DMS79 treated with DMSO at 0.1 percent for 48 hours (cell line): ENCODE data around the gene CCDC93.
"Not testable (repeated sequence)": the region's sequence is repeated elsewhere in the genome, so short reads cannot be mapped to it uniquely, and the experiment has no call there.

Experiments
- DNase-seq: peaks from one replicate; lab custom pipeline; 2025; lab: John Stamatoyannopoulos, UW

Gene CCDC93

DNA sequence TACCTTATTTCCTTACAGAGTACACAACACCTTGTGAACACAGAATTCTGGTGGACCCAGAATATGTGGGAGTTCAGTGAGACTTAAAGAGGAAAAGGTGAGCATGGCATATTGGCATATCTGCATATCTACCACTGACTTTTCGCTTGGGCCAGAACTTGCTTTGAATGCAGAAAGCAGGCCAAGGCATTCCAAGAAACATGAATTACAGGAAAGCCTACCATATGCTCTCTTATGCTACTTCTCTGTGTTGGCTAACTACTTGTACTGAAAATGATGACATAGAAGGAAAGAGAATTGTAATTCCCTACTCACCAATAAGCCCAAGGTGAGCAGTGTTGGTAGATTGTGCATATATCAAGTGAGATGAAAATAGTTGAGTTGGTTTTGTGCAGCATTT is 31.4 kb upstream of the CCDC93 start:
- no peak for DNase-seq

DNA sequence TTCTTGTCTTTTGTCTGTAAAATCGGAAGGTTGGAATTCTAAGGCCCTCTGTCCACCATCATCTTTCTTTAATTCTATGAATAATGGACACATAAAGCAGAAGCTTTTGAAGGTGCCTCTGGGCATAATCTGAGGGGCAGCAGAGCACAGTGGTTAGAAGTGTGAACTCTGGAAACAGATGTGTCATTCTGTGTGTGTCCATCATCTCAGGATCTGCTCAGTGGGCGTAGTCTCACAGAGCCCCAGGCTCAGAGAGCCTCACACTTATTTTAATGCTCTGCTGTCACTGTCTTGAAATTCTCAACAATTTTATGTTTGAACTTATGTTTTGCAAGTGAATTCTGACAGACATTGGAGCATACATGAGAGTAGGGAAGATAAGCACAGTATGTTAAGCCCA is 31.0 kb upstream of the CCDC93 start:
- DNase-seq: no peak

DNA sequence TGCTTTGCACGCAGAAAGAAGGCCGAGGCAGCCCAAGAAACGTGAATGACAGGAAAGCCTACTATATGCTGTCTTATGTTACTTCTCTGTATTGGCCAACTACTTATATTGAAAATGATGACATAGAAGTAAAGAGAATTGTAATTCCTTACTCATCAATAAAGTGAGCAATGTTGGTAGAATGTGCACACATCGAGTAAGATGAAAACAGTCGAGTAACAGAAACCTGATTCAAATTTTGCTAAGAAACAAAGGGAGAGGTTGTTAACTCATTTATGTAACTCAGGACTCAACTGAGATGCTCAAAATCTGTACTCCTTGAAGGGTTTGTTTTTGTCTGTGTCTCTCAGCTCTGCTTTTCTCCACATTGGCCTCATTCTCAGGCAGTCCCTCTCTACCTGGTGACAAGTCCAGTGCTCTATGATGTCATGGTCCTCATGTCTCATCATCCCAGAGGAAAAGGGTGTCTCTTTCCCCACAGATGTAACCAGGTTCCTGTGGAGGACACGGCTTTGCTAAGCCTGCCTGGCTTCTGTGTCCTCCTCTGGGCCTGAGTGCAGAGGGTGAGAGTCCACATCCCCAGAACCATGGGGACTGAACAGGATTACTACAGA is 30.3 kb upstream of the CCDC93 start:
- no peak for DNase-seq

DNA sequence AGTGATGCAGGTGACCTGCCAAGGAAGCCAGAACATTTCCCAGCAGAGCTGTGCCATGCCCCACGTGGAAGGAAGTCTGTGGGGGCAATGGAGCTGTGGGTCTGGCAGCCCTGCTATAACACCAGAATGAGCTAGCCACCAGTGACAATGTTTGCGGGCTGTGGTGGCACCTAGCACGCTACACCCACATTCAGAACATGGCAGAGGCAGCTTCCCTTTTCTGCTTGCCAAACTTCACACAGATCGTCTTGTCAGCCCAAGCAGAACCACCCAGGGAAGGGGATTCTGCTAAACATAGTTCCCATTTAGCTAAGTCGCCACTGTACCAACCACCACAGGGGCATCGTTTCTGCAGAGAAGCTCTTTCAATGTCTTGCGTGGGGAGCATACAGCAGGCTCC is 27.0 kb upstream of the CCDC93 start:
- DNase-seq: no peak

DNA sequence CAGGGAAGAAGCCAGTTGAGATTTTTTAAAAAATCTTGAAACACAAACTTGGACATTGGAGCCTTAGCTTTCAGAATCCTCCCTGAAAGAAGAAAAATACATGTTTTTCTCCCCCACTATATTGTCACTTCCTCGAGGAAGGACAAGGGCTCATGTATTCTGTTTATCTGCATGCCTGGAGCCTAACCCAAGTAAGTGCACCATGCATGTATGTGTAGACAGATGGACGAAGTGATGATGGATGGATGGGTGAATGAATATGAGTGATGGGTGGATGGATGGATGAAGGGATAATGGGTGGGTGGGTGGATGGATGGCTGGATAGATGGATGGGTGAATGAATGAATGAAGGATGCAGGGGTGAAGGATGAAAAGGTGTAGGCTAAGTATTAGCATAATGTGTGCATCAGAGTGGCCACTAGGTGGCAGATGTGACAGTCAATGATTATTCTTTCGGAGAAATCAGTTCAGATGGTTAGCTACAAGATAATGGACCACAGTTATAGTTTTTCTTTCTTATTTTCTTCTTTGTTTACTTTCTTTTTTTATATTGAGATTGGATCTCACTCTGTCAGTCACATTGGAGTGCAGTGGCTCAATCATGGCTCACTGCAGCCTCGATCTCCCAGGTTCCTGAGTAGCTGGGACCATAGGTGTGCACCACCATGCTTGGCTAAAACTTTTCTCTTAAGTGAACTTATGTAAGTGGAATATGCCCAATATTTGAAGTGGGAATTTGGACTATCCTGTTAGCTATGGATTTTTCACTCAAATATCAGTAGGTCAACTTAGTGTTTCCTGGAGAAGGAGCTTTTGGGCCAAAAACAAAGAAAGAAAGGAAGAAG is 18.5 kb upstream of the CCDC93 start:
- no peak for DNase-seq

DNA sequence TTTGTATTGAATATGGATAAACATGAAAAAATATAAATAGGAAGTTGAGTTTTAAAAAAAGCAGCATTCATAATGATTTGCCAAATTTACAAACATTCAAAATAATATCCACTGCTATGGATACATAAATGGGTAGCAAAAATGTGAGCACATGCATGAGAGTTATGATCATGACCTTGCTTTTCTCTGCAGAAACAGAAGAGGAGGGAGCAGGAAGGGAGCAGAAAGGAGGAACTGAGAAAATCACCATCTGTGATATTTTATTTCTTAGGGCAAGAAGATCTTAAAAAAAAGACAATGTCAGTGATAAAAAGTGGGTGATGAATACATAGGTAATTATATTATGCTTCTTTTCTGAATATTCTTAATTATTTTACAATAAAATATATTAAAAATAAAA is 17.7 kb upstream of the CCDC93 start:
- no peak for DNase-seq

DNA sequence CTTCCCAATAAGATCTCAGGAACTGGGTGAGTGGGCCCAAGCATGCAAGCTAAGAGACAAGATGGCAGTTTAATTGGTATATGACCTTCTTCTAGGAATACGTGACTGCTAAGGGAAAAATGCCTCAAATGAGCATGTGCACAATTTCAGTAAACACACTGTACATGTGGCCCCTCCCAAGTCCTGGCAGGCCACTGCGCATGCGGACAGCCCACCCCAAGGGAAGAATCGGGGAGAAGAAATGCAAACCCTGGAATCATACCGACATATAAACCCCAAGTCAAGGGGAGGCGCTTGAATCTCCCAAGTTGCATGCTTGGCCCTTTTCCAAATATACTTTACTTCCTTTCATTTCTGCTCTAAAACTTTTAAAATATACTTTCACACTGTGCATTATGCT is 15.2 kb upstream of the CCDC93 start:
- no peak for DNase-seq

DNA sequence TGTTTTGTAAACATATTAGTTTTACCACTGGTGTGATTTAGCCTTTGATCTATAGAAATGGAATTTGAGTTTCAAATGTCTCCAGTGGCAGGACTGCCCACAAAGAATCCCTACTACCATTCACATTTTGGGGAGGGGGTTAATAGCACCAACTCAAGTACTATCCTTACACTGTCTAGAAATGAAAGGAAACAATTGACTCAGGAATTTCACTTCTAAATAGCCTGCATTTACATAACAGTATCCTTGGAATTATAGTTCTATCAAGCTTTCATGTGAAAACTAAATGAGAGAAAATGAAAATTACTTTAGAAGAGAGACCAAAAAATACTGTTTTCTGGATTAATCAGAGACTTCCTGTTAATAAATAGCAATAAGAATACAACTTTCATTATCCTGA is 7.5 kb upstream of the CCDC93 start:
- DNase-seq: no peak

DNA sequence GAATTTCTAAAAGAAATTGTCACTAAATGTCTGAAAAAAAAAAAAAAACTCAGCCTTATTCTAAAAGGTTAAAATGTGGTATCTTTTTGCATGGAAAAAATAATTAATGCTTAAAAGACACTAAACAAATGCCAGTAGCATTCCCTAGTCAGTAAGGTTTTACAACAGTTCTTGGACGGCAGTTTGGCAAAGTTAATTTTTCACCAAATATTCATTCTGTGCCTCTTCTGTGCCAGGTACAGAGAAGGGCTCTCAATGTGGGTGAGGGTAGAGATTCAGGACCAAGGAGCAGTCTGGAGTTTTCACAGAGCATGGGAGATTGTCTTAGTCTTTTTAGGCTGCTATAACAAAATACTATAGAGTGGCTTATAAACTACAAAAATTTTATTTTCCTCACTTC is 6.0 kb upstream of the CCDC93 start:
- DNase-seq: no peak

DNA sequence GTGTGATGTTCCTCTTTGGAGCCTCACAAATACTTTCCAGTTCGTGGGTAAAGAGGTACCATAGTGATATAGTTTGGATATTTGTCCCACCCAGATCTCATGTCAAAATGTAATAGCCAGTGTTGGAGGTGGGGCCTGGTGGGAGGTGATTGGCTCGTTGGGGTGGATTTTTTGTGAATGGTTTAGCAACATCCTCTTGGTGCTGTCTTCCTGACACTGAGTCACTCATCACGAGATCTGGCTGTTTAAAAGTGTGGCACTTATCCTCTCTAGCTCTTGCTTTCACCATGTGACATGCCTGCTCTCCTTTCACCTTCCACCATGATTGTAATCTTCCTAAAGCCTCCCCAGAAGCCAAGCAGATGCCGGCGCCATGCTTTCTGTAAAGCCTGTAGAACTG is 3.0 kb upstream of the CCDC93 start:
- no peak for DNase-seq

DNA sequence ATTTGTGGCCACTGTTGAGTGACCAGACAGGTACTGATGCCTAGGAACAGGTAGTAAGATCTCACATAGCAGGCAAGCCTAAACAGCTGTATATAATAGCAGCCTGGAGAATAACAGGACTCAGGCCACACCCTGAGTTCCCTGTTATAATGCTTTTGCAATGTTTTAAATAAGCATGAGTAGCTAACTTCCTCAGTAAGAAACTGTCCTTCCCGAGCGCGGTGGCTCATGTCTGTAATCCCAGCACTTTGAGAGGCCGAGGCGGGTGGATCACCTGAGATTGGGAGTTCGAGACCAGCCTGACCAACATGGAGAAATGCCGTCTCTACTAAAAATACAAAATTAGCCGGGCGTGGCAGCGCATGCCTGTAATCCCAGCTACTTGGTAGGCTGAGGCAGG is 1.9 kb upstream of the CCDC93 start:
- not testable (repeated sequence) for DNase-seq

DNA sequence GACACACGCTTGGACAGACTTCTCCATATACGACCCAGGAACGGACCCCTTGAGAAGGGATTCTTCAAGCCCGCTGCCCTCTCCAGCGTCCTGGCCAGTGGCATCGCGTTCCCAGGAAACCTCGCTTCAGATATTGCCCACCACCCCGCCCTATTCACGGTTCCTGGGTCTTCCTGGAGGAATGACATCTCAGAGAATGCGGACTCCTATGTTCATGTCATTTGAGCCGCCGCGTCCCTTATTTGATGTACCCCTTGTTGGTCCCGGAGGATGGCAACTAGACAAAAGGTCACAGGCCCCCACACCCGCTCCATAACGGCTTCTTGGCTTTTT is 588 bp upstream of the CCDC93 start:
- DNase-seq: peak; percentile 25

DNA sequence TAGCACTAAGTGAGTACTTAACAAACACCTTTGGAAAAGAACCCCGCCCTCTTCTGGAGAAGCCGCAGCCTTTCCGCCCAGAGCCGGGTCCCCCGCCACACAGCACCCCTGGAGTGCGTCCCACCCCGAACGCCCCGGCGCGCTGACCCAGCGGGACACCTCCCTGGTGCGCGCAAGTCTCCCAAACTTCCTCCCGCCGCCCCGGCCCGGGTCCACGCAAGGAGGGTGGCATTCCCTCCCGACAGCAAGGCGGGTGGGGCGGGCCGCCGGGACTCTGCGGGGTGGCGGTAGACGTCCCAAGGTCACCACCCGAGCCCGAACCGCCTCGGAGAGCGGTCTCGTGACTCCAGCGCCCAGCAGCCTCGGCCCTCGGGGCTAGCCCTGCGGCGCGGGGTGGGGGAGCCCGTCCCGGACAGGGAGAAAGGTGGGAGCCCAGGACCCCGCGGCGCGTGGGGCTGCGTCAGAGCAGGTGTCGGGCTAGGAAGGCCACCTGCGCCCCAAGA is 598 bp downstream of the CCDC93 start:
- no peak for DNase-seq

DNA sequence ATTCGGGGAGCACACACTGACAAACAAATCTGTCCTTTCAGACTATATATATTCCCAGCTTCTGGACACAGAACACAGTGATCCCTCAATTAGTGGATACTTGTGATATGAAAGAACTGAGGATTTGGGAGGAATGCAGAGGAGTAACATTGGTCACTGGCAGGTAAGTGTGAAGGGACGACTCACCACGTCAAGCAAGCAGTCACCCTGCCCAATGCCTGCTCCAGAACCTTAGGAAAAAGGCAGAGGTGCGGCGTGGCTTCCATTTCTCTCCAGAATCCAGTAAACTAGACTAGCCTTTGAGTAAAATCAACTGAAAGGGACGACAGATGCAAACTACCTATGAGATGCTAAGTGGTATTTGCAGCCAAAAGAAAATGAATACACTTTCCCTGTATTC is 1.1 kb downstream of the CCDC93 start:
- no peak for DNase-seq

DNA sequence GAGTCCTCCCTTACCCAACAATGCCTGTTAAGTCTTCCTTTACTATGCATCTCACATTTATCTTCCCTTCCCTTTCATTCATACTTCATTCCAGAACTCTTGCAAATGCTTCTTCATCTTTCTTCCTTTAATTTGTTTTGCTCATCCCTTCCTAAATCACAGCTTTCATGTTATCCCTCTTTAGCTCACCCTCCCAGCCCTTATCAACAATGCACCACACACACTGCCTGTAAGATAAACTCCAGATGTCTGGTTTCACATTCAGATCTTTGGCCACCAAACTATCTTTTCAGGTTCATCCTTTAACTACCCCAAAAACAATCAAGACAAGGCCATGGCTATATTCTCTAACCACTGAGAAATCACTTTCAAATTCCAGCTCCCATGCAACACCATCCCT is 3.4 kb downstream of the CCDC93 start:
- no peak for DNase-seq

DNA sequence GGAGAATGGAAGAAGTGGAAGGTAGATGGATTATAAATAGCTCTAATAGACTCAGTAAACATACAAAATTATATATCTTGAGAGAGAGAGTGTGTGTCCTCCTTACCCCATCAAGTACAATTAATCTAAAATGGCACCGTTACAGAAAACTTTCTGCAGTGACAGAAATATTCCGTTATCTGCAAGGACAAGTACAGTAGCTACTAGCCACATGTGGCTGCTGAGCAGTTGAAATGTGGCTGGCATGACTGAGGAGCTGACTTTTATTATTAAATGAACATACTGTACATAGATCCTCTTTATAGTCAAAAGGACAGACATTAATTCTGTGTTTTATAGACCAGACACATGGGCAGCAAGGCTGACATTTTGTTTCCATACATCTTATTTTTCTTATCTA is 7.0 kb downstream of the CCDC93 start:
- no peak for DNase-seq

DNA sequence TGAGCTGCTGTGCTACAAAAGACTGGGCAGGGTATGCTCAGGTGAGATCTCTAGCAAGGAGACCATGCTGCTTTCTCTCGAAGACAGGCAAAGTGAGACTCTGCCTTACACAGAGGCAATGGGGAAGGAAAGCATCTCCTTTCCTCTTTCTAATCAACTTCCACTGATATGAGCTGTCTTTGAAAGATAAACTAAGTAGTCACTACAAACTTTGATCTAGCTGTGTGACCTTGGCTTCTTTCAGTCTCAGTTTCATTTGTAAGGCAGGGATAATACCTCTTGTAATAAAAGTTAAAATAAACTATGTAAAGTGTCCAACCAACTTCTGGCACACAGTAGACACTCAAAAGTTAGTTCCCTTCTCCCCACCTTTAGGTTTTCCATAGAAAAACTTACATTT is 7.5 kb downstream of the CCDC93 start:
- DNase-seq: no peak

DNA sequence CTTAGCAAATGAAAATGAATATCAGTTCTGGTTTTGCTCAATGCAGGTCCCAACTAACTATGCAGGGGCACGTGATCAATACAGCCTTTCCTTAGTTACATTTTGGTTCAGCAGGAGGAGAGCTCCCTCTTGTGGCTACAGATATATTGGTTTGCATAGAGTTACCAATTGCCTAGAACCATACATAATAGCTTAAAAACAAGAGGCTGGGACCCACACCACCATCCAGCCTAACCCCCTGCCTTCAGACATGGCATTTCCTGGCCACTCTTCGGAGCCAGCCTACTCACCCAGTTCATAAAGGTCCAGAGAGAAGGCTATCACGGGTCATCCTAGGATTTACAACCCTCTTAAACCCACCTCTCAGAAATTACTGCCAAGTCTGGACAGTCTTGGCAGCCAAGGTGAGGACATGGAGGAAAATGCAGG is 10.5 kb downstream of the CCDC93 start:
- peak; percentile 58 for DNase-seq

DNA sequence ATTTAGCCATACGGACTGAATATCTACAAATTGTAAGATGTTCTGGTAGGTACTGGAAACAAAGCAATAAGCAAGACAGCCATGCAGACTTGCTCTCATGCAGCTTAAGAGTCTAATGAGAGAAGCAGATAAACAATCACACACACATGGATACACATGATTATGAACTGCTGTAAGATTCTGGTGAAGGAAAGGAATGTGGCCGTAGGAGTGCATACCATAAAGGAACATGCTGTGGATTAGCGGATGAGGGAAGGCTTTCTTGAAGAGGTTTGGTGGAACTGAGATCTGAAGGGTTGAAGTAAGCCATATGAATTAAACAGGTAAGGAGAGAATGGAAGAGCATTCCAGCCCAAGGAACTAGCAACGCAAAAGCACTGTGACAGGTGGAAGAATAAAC is 13.8 kb downstream of the CCDC93 start:
- no peak for DNase-seq

DNA sequence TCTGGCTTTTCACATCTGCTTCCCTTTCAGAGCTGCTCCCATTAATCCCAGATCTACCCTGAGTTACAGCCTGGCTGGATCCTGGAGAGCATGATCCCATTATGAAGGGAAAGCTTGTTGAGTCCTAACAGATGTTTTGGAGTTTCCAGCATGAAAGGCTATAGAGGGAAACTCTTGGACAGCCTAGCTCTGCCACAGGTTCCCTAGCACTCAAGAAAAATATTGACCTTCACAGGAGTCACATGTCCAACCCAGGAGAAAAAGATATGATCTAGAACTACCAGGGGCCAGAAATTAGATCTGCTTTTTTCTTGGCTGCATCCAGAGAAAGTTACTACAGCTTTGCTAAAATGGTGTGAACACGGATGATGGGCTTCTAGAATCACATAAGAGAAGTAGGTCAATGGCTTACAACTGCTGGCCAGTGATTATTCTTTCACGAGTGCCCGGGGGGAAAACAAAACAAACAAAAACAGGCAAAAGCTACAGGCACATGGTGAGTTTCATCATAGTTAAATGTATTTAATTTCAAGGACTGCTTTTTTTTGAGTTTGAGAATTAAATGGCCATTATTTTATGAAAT is 15.9 kb downstream of the CCDC93 start:
- no peak for DNase-seq

DNA sequence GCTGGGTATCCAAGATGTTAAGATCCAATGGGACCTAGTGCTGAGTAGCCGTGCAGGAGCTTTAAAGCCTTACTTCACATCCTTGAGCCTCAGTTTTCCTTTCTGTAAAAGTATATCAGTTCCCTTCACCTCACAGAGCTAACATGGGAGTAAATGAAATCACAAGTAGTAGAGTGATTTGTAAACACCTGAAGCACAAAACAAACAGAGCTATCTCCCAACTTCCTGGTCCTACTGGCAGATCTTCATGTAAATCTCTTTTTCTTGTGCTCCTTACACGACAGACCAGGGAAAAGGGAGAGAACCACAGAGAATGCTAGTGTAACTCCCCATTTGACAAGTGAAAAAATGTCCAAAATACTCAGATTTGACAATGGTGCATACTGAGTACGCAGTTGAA is 17.3 kb downstream of the CCDC93 start:
- DNase-seq: no peak

DNA sequence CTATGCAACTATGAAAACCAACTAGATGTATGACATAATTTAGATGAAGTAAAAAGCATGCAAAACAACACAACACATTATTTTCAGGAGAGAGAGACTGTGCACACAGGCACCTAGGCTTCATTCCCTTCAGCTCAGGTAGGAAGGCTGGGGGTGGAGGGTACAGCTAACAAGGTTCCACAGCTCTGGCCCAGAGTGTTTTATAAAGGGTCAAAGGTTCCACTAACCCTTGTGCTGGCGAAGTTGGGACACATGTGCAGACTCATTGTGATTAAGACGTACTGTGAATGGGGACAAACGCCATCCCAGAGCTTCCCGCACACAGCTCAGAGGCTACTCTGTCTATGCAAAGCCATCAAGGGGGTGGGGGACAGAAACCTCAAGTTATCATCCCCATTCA is 19.1 kb downstream of the CCDC93 start:
- no peak for DNase-seq

DNA sequence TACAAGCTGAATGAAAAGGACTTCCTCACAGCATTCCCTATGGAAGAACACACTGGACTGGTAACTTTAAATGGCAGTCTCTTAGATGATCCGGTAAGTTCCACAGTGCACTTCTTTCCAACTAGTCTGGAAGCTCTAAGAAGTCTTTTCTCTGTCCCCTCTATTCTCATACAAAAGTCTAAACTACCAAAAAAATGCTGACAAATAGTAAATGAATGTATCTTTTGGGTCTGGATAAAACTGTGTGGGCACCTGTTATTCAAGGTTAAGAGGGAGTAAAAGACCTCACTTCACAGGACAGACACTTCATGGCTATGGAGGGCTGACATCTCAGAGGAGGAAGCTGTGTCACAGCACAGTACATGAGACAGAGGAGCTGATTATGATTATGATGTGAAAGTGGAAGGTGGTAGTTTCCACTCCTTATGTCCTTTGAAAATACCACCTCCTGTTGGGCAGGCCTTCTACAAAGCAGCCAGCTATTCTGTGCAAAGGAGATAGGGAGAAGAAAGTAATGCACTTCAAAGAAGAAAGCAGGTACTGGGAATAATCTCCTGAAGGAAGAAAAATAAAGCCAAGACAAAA is 23.9 kb downstream of the CCDC93 start:
- no peak for DNase-seq
